C4-2B (cell line): ENCODE data around the gene INO80B.

ENCODE experiments used
- H3K27ac ChIP-seq: fragments of 450-650 bp; 2 replicates; pipeline ENCODE4 v1.5.1; 2017
- CTCF ChIP-seq: fragments of 450-650 bp; conservative IDR thresholded peaks from 2 replicates; pipeline ENCODE4 v1.5.1; 2017; ENCODE audit warnings: mild to moderate bottlenecking
- ZFX ChIP-seq: fragments of 450-650 bp; IDR thresholded peaks from 2 replicates; pipeline ENCODE4 v1.6.1; 2017

Gene INO80B

GRCh38 chr2:74438248-74438647 lies 16.6 kb upstream of the INO80B start:
- H3K27ac ChIP-seq: no peak overlapping the region
- TF ChIP-seq ZFX (no peak), CTCF (no peak)

- no peak overlapping the region; the same call in 1 of the 2 replicates for H3K27ac ChIP-seq
- TF ChIP-seq ZFX (no peak), CTCF (no peak)
These were observed 15.5 kb upstream of the INO80B start for GRCh38 chr2:74439373-74439772.

GRCh38 chr2:74439803-74440377 lies 15.0 kb upstream of the INO80B start:
- peak overlapping the region; percentile 87 for H3K27ac ChIP-seq
- TF ChIP-seq CTCF (no peak), ZFX (no peak)

GRCh38 chr2:74440378-74441169 lies 14.3 kb upstream of the INO80B start:
- peak overlapping the region; percentile 87 for H3K27ac ChIP-seq
- no peak; the same call in 1 of the 2 replicates for TF ChIP-seq CTCF
- no peak; the same call in 1 of the 2 replicates for TF ChIP-seq ZFX

GRCh38 chr2:74441170-74441689 lies 13.7 kb upstream of the INO80B start:
- TF ChIP-seq ZFX (no peak), CTCF (no peak)
- peak overlapping the region; percentile 87 for H3K27ac ChIP-seq

- H3K27ac ChIP-seq: peak within 1 kb of the TSS; percentile 87
- TF ChIP-seq CTCF: no peak; the same call in 1 of the 2 replicates
- TF ChIP-seq ZFX: peak; percentile 26; the same call in 1 of the 2 replicates
These were observed 13.0 kb upstream of the INO80B start, which contains the start of gene RTKN for GRCh38 chr2:74441690-74442482. Gene RTKN (minus strand): TSS chr2:74441937. CDS start chr2:74441816, 121 bp downstream.

GRCh38 chr2:74442483-74443297 lies 12.2 kb upstream of the INO80B start:
- peak overlapping the region; percentile 87 for H3K27ac ChIP-seq
